GM19238 (cell line): ENCODE results near the gene BBS9.
"Not testable (repeated sequence)": the region's sequence is repeated elsewhere in the genome, so short reads cannot be mapped to it uniquely, and the experiment has no call there.

Experiments used
- DNase-seq: peaks from one replicate; pipeline ENCODE4 v3.0.0; 2011; ENCODE audit warnings: low spot score; ENCODE audit not compliant: insufficient read length

BBS9 gene

DNA sequence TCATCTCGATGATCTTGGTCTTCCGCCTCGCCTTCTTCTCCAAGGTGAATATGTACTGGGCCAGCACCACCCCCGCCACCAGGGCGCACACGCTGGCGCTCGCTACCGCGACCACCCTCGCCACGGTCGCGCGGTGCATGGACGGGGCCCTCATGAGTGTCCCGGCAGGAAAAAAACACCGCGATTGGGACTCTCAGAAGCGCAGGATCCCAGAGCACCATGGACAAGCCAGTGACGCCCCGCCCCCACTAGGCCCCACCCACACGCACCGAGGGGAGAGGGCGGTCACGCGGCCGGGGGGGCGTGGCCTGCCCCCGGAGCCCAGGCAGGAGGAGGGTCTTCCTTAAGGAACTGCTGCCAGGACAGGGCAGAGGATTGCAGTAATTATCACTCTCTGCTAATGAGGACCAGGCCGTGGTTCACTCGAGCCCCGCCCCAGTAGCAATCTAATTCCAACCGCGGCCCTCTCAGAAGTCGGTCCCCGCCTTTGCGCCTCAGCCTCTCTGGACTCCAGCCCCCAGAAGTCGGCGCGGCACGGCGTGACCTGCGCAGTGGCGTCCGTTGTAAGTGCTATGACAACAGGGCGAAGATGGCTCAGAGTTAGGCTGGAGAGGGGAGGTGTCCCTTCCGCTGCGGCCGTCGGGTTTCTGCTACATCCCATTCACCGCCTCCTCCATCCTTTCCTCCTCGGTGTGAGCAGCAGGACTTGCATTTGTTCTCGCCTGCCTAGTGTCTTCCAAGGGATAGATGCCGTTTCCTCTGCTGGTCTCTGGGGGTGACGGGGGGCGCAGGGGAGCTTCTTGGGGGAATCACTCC, at the start of gene BBS9:
Gene BBS9 (plus strand): TSS at position 575 of the 816 bp plus-strand sequence. CDS start 16,689 bp downstream, outside the sequence.
- peak; percentile 88 for DNase-seq

DNA sequence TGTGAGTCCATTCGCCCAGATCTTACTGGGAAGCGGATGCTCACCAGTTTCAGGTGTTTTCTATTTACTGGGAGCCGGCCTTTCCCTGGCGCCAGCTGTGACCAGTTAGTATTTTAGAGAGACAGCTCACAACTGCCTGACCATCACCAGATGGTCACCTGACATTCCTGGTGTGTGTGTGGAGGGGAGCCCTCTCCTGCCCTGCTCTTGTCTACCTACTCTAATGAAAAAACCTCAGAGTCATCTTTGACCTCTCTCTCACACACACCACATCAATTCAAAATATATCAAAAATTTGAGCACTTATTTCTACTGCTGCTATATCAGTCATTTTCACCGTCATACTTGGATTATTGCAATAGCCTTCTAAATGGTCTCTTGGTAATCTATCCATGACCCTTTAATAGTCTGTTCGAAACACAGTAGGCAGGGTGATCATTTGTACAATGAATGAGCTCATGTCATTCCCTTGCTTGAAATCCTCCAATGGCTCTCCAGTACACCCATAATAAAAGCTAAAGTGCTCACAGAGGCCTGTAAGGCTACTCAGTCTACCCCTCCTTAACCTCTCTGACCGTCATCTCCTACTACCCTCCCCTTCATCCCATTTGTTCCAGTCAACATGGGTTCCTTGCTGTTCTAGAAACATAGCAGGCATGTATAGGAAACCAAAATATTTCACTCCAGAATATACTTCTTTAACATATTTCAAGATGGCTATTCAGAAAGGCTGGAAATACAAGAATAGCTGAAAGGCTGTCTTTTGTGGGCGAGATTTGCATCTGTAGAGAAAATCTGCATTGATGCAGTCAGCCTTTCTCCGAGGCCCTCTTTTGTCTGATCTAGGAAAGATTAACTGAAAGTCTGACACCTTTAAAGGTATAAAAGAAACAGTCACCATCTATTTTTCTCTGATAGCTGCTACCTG, 49.3 kb upstream of the BBS9 start:
- no peak for DNase-seq

DNA sequence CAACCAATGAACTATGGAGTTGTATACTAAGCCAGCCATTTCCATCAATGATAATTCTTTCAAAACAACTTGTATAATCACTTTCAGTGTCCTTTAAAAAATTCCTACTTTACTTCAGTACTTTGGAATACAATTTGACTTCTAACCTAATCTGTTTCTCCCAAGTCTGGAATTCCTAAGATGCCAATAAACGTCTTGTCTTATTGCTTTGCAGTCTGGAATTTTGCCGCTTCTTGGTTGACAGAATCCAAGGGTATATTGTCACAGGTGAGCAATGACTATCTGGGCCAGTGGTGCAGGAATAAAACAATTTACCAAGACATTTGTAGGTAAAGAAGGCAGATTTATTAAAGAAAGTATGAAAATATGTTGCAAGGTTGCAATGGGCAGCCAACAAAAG, 42.0 kb upstream of the BBS9 start:
- DNase-seq, result no peak

DNA sequence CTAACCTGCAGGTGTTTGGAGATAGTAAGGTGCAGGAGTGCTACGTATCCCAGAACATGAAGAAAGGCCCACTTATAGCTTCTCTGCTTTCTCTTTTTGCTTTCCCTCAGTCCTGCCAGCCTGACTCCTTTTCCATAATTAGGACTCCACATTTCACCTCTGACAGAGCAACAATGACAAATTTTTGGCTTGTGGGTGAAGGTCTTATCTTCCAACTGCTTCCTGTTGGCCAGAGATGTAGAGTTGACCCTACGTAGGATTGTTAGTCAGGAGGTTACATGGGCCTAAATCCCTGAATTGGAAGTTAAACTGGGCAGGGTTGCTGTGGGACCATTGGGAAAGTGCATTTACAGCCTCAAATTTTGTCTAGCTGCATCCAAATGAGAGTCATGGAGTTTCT, 41.5 kb upstream of the BBS9 start:
- no peak for DNase-seq

DNA sequence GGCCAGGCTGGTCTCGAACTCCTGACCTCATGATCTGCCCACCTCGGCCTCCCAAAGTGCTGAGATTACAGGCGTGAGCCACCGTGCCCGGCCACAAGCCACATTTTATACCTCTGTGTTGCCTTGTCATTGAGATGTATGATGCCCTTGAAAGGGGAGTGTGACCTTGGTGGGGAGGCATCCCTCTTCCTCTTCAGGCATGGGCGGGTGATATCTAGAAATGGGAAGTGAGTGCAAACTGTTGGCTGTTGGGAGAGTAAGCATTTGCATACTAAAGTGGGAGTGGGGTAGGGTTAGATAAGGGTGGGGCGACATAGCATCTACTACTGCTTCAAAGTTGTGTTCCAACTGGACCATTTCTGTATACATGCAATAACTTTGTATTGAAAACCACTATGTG, 40.2 kb upstream of the BBS9 start:
- DNase-seq, result no peak

DNA sequence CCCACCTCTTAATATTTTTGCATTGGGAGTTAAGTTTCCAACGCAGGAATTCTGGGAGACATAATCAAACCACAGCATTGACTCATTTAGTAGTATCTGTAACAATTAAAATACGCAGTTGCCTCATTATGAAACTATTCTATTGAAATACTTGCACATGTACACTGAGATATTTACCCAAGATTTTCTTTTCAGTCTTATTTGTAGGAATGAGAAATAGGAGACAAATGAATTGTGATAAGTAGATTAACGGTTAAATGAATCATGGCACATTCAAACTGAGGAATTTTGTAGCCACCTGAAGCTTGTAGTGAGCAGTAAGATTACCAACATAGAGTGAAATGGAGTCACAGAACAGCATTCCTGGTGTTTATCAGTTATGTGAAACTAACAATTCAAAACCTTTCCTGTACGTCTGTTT, 38.2 kb upstream of the BBS9 start:
- DNase-seq, result no peak

DNA sequence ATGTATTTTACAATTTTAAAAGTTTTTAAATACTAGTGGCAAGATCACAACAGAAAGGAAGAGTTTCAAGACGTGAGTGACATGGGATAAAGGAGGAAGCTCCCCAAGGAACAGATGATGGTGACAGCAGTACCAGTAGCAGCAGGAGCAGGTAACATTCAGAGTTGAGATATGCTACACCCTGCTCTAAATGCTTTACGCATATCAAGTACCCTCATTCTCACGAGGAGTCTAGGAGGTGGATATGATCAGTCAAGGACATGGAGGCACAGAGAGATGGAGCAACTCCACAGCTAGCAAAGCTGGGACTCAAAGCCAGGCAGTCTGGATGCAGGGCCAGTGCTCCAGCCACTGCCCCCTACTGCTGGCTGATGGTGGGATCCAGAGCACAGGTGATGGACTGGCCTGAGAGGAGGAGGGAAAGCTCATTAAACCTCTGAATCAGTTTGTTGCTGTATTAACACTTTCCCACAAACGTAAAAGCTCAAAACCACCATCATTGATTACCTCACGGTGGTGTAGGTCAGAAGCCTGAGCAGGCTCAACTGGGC, 37.6 kb upstream of the BBS9 start:
- DNase-seq, result no peak

DNA sequence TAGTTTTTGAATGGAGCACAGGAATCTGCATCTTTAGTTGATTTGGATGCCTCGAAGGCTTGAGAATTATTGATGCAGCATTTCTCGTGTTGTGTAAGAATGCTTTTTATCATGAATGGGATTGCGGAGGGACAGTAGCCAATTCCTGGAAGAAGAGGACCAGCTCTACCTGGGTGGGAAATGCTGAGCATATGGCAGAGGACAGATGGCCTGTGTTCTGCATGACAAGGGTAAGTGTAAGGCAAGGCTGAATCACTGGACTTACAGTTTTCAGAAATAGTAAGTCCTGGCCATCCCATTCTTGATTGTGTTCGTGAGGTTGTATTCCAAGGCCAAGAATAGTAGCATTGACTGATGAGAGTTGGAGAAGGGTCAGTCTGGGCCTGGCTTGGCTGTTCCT, 36.1 kb upstream of the BBS9 start:
- DNase-seq, result no peak

DNA sequence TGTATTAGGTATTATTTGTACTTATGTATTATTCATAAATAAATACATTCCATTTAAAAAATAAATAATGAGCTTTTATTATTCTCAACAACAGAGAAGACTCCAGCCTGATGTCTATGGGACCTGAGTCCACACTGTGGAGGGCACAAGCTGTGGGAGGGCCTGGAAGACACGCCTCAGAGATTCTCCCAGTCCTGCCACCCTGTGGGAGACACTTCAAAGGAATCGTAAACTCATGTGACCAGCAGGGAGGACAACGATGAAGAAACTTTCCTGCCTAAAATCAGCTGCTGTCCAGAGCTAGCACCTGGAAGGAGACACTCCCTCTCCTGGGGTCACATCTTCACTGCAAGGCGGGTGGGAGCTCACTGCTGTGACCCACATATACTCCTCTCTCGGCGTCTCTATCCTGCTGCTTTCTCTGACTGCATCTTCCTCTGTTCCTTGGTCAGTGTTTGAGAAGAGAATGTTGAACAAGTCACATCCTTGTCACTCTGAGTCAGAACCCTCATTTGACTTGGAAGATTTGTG, 34.6 kb upstream of the BBS9 start:
- DNase-seq, result not testable (repeated sequence)

DNA sequence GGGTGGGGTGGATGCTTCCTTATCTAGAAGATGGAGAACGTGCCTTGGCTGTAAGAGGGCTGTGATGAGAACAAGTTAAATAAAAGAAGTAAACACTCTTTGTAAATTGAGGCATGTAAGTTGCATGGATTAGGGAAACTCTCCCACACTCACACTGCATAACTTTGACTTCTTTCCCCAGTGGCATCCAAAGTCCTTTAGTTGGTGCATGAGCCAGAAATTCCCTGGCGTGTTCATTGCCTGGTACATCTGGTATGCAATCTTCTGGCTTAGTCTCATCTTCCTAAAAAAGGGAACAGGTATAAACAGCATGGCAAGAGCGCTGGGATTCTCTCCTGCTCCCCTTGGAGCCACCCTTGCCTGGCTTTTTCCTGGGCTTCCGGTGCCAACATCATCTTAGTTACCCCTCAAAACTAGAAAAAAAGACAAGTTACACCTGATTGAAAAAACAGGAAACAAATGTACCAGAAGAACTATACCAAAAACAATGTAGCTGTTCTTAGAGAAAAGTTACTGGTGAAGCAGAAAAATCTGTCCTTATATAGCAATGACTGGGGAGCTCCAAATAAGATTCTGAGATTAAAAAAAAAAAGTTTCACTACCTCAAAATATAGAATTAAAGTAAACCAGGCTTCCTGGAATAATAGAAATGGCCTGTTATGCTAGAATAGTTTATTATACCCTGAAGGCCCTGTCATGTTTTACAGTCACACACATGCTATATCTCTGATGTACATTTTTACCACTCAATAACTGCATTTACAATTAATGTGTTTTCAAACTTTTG, 30.0 kb upstream of the BBS9 start:
- no peak for DNase-seq

DNA sequence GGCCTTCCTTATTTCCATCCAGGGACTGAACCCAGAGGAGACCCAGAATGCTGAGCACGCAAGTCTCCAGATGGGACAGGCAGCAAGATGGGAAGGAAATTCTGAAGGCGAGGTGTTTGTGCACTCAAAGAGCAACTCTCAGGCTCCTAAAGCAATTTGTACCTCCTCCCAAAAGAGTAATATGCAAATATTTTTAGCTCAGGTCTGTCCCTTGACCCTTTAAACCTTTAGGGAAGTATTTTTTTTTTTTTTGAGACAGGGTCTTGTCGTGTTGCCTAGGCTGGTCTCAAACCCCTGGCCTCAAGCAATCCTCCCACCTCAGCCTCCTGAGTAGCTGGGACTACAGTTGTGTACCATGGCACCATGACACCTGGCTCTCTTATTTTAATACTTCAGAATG, 28.6 kb upstream of the BBS9 start:
- DNase-seq, result no peak

DNA sequence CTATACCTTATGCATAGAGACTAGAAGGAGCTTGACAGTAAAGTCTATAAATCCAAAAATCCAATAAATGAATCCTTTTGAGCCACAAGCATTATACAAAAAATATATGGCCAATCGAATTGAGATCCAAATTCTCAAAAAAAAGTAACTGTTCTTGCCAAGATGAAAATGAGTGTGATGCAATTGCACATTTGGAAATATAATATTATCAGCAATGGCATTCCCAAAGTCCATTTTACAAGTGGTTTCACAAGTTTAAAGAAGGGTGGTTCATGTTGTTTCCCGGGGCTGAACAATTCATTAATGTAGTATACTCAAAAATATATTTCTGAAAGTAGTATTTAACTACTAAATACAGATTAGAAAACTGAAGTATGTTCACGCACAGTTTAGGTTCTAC, 27.5 kb upstream of the BBS9 start:
- no peak for DNase-seq

DNA sequence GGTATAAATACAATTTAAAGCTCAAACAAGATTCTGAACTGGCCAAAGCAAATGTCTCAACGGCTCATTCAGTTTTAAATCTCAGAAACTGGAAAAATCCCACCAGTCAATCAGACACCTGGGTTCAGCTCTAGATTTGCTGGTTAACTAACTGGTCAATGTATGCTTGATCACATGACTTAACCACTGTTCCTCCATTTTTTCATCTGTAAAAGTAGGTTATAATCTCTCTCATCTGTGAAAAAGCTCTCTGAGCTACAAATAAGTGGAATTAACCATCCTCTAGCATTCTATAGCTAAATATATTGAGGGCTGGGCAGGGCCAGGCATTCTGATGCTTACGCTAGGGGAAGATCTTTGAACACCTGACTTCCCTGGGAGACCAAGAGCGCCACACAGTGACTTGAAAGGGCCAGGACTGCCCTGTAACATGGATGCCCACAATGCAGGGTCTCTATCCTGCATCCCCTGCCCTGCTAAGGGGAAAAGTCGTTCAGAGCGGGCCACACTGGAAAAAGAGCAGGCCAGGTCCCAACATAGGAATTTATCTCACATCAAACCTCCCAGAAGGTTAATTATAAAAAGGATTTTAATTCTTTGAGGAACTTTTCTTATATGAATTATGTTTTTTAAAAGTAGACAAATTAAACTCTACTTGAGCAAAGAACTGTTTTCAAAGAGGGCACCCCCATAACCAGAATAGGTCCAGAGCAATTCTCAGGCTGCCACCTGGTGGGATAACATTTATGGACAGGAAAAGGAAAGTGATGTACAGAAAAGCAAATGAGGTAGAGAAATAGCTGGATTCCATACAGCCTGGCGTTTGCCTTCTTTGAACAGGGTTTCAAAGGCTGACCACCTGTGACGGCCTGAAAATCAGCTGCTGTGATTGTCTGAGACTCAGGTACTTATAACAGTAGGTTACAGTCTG, 22.0 kb upstream of the BBS9 start:
- no peak for DNase-seq

DNA sequence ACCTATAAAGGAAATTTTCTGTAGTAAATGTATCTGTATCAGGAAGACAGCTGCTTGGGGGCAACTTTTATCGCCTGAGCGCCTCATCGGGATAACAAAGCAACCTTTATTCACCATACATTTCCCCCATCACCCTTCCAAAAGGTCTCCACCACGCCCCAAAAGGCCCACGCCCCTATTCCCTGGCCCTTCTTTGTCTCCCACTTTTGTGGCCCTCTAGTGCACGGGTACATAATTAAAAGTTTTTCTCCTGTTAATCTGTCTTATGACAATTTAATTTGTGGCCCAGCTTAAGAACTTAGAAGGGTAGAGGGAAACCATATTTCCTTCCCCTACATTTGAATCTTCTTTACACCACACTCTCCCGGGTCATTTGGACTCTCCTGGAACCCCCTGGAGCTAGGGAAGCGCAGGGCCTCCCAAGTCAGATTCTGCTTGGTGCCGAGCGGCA, 20.8 kb upstream of the BBS9 start:
- no peak for DNase-seq

DNA sequence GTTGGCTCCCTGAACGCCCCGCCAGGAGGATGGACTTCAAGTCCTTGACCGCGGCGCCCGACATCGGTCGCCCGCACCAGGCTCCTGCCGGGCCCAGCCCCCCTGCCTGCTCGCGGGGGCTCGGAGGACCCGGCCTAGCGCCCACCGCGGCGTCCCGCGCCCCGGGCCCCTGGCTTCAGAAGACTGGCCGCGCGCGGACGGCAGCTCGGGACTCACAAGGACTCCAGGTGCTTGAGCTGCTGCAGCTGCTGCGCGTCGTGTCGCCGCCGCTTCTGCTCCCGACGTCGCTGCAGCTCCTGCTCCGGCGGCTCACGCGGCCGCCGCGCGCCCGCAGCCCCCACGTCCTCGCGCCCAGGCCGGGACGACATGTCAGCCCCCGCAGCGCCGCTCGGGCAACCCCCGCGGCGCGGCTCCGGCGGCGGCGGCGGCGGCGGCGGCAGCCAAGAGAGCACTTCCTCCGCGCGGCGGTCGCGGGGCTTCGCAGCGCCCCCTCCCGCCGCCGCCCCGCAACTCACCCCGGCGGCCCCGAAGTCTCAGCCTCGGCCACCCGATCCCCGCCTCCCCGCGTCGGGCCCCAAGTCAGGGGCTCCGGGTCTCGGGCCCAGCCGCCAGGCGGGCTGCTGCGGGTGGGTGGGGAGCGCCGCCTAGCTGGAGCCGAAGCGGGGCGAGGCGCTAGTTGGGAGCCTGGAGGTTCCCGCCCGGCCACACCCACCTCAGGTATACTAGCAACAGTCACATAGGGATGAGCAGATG, 20.2 kb upstream of the BBS9 start, which contains the start of gene RP9:
Gene RP9 (minus strand): TSS at position 400 of the 753 bp plus-strand sequence. CDS start 32 bp downstream, at position 368.
- DNase-seq, result peak; percentile 72

DNA sequence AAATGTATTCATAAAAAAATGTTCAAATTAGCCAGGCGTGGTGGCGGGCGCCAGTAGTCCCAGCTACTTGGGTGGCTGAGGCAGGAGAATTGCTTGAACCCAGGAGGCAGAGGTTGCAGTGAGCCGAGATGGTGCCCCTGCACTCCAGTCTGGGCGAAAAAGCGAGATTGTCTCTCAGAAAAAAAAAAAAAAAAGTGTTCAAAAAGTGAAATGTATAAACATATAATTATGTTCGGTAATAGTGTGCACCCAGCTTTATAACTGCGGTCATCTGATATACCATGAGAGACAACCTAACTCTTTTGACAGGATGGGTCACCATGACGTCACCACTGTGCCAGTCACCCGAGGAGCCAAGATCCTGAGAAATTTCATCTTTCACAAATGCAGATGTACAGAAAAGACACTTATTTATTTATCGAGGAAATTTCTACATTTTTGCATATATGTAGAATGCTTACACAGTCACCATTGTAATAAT, 19.6 kb upstream of the BBS9 start:
- no peak for DNase-seq

DNA sequence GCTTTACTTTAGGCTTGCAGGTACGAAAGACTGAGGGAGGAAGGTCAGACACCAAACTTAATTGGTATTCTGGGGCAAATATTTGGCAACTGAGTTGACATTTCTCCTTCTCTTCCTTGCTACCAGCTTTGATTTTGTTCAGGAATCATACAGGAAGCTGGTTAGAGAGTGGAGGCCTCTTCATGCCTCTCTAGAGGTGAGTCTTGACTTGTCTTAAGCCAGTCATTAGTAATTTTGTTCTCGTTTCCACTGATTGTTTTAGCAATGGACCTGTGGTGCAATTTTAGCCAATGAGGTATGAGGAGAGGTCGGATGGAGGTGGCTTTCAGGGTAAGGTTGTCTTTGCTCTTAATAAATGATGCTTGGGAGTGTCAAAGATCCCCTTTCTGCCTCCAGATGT, 17.8 kb upstream of the BBS9 start:
- no peak for DNase-seq

DNA sequence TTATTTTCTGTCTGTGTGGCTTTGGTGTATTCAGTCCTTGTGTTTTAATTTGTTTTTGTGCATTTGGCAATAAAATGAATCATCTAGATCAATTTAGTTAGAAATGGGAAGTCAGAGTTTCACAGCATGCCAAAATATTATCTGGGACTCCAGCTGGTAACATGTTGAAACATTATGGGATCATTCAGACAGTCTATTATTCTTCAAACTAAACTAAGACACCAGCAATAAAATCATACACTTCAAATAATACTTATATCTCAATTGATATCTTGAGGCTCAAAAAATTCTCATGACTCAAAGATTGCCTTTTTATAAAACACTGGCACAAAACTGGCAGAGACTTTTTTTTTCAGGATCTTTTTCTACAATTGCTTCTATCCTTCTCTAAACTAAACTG, 14.4 kb upstream of the BBS9 start:
- DNase-seq, result no peak

DNA sequence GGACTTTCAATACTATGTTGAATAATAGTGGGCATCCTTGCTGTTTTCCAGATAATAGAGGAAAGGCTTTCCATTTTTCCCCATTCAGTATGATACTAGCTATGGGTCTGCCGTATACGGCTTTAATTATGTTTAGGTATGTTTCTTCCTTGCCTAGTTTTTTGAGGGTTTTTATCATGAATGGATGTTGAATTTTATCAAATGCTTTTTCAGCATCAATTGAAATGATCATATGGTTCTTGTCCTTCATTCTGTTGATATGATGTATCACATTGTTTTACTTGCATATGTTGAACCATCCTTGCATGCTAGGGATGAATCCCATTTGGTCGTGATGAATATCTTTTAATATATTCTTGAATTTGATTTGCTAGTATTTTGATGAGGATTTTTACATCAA, 11.0 kb upstream of the BBS9 start:
- no peak for DNase-seq
